Fibroblast of skin of left biceps (primary cell): ENCODE measurements around the gene TYW1.
"Not testable (repeated sequence)": the region's sequence is repeated elsewhere in the genome, so short reads cannot be mapped to it uniquely, and the experiment has no call there.

Experiments
- DNase-seq, 2 experiments: peaks; one replicate each; pipeline ENCODE4 v3.0.0-alpha.2; 2013; ENCODE audit warnings: low read depth in 2 of 2

Gene TYW1

GRCh38 chr7:66995050-66995776 lies 1.4 kb upstream of the TYW1 start, which contains the start of gene SBDS:
SBDS (minus strand) TSS chr7:66995586; CDS start chr7:66995417, 169 bp downstream.
- peak; percentile 96 for DNase-seq

- peak; percentile 3 to 4 for DNase-seq
Measured at GRCh38 chr7:67000601-67001258, 4.1 kb downstream of the TYW1 start.

- DNase-seq: not testable (repeated sequence)
Measured at GRCh38 chr7:67004145-67004544, 7.5 kb downstream of the TYW1 start.

- DNase-seq: no peak
Measured at GRCh38 chr7:67006965-67007364, 10.3 kb downstream of the TYW1 start.

- DNase-seq: no peak
Measured at GRCh38 chr7:67008260-67008659, 11.6 kb downstream of the TYW1 start.

GRCh38 chr7:67009677-67010076 lies 13.0 kb downstream of the TYW1 start:
- DNase-seq: not testable (repeated sequence)

- not testable (repeated sequence) for DNase-seq
Measured at GRCh38 chr7:67014076-67014622, 17.5 kb downstream of the TYW1 start.

- DNase-seq: not testable (repeated sequence)
Measured at GRCh38 chr7:67017971-67018370, 21.3 kb downstream of the TYW1 start.

GRCh38 chr7:67018940-67019339 lies 22.3 kb downstream of the TYW1 start:
- no peak for DNase-seq

- peak in 1 of 2 experiments; percentile 21 for DNase-seq
Measured at GRCh38 chr7:67019562-67020390, 23.1 kb downstream of the TYW1 start.

GRCh38 chr7:67021260-67021659 lies 24.6 kb downstream of the TYW1 start:
- no peak for DNase-seq

- no peak for DNase-seq
Measured at GRCh38 chr7:67022511-67022910, 25.9 kb downstream of the TYW1 start.

- DNase-seq: peak; percentile 14 to 25
Measured at GRCh38 chr7:67025459-67025858, 28.8 kb downstream of the TYW1 start.

- not testable (repeated sequence) for DNase-seq
Measured at GRCh38 chr7:67031685-67032084, 35.1 kb downstream of the TYW1 start.

GRCh38 chr7:67033251-67033650 lies 36.6 kb downstream of the TYW1 start:
- DNase-seq: no peak

GRCh38 chr7:67036432-67037395 lies 40.1 kb downstream of the TYW1 start:
- DNase-seq: not testable (repeated sequence)

- not testable (repeated sequence) for DNase-seq
Measured at GRCh38 chr7:67040832-67041231, 44.2 kb downstream of the TYW1 start.

- DNase-seq: not testable (repeated sequence)
Measured at GRCh38 chr7:67042781-67043558, 46.3 kb downstream of the TYW1 start.

- DNase-seq: not testable (repeated sequence)
Measured at GRCh38 chr7:67043559-67043930, 46.9 kb downstream of the TYW1 start.

- no peak for DNase-seq
Measured at GRCh38 chr7:67045496-67045995, 48.9 kb downstream of the TYW1 start.
